ENCODE data around the gene CSTPP1. TPM values are rescaled to one million over a fixed set of nuclear protein-coding genes. Genes with fewer than 3 reads are reported as not detected.

The CSTPP1 gene
- total and polyA plus RNA-seq, 4 donors: 12.5 to 26.0 (median 20.9) TPM

DNA sequence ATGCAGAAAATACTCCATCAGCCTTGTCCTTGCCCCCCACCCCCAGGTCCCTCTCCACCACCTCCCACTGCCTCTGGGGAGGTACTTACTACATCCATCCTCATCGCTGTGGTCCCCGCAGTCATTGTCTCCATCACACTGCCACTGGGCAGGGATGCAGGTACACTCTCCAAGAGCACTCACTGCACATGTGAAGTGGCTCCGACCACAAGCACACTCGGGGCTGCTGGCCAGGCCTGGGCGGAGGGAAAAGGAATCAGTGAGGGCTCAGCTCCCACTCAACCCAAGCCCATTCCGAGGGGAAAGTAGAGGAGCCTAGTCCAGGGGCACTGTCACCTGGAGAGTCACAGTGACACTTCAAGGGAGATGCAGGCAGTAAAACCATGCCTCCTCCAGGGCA lies 33.9 kb upstream of the CSTPP1 start:
- H3K9me3 ChIP-seq (ENCODE audit: control insufficient read depth, low read length): no peaks in the 10 kb centered on the region
- no peaks in the 10 kb centered on the region for H3K27me3 ChIP-seq (ENCODE audit: control insufficient read depth in 1 of 2, insufficient read depth in 2 of 2, low read length in 1 of 2)
- intact Hi-C loops (cut with DNase I): no loop called here
- H3K36me3 ChIP-seq (ENCODE audit: control insufficient read depth in 1 of 2, insufficient read depth in 2 of 2, low read length in 1 of 2): no peaks in the 10 kb centered on the region
- ATAC-seq (ENCODE audit: low FRiP score): no peak
- H3K27ac ChIP-seq (ENCODE audit: low read depth in 1 of 2, low read length in 2 of 2): no peak overlapping the region
- H3K4me3 ChIP-seq (ENCODE audit: low read length in 2 of 2): no peak overlapping the region
- DNase-seq: peak in 1 of 2 donors; percentile 27
- no peaks in the 10 kb centered on the region for H3K4me1 ChIP-seq (ENCODE audit: control insufficient read depth in 1 of 2, insufficient read depth in 2 of 2, low read length in 2 of 2)
- 88 to 90% methylated on average over 6 of the region's 6 CpGs for WGBS, 2 donors

DNA sequence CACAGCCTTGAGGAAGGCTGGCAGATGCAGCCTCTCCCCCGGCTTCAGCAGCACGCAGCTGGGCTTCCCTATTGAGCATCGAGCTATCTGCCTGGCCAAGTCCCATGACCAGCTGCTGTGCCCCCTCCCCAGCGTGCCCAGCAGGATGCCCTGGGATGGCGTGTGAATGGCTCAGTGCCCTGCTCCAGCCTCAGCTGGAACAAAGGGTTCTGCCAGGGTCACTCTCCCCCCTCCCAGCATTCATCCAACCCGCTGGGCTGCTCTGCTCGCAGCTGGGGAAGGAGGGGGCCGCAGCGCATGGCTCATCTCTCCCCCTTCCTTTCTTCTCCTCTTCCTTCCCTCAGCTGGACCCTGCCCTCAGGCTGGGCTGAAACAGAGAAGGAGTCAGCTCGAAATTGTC lies 32.7 kb upstream of the CSTPP1 start:
- H3K27ac ChIP-seq (ENCODE audit: low read depth in 1 of 2, low read length in 2 of 2): no peak overlapping the region
- WGBS, 2 donors: 84 to 88% methylated on average over 6 to 10 of the region's 10 CpGs
- intact Hi-C loops (cut with DNase I): no loop called here
- H3K4me1 ChIP-seq (ENCODE audit: control insufficient read depth in 1 of 2, insufficient read depth in 2 of 2, low read length in 2 of 2): no peaks in the 10 kb centered on the region
- no peaks in the 10 kb centered on the region for H3K36me3 ChIP-seq (ENCODE audit: control insufficient read depth in 1 of 2, insufficient read depth in 2 of 2, low read length in 1 of 2)
- ATAC-seq (ENCODE audit: low FRiP score): peak; percentile 26
- H3K9me3 ChIP-seq (ENCODE audit: control insufficient read depth, low read length): no peaks in the 10 kb centered on the region
- H3K4me3 ChIP-seq (ENCODE audit: low read length in 2 of 2): no peak overlapping the region
- H3K27me3 ChIP-seq (ENCODE audit: control insufficient read depth in 1 of 2, insufficient read depth in 2 of 2, low read length in 1 of 2): no peaks in the 10 kb centered on the region
- DNase-seq: no peak

DNA sequence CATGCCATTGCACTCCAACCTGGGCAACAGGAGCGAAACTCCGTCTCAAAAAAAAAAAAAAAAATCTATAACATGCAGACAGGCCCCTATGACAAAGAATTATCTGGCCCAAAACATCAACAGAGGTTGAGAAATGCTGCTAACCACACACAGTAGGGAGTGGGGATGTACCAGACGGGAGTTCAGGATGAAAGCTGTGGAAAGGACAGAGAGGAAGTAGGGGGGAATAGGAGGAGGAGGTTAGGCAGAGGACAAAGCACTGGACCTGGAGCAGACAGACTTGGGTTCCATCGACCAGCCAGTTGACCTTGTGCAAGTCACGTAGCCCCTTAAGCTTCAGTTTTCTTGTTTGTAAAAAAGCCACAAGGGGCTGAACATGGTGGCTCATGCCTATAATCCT lies 30.8 kb upstream of the CSTPP1 start:
- H3K36me3 ChIP-seq (ENCODE audit: control insufficient read depth in 1 of 2, insufficient read depth in 2 of 2, low read length in 1 of 2): no peaks in the 10 kb centered on the region
- intact Hi-C loops (cut with DNase I): no loop called here
- H3K4me3 ChIP-seq (ENCODE audit: low read length in 2 of 2): no peak overlapping the region
- no peak for ATAC-seq (ENCODE audit: low FRiP score)
- H3K27ac ChIP-seq (ENCODE audit: low read depth in 1 of 2, low read length in 2 of 2): no peak overlapping the region
- DNase-seq: no peak
- no peaks in the 10 kb centered on the region for H3K4me1 ChIP-seq (ENCODE audit: control insufficient read depth in 1 of 2, insufficient read depth in 2 of 2, low read length in 2 of 2)
- no peaks in the 10 kb centered on the region for H3K27me3 ChIP-seq (ENCODE audit: control insufficient read depth in 1 of 2, insufficient read depth in 2 of 2, low read length in 1 of 2)
- H3K9me3 ChIP-seq (ENCODE audit: control insufficient read depth, low read length): no peaks in the 10 kb centered on the region
- WGBS, 2 donors: 76 to 78% methylated on average over 5 of the region's 5 CpGs

DNA sequence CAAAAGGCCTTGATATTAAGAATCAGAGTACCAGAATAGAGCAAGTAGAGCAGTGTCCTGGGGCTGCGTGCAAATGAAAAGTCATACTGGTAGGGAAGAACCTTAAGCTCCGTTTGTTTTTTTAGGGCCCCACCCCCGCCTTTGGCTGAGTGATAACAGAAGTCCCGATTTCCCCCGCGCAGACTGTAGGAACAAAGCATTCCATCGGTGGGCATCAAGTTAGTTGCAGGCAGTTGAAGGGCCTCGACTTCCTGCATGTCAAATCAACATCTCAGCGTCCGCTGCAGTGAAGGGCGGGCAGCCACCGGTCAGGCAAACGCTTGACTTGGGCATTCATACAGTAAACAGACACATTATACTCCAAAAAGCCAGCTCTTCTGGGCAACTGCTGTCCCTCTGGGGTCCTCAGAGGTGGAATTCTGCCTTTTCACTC lies 29.9 kb upstream of the CSTPP1 start:
- H3K27me3 ChIP-seq (ENCODE audit: control insufficient read depth in 1 of 2, insufficient read depth in 2 of 2, low read length in 1 of 2): no peaks in the 10 kb centered on the region
- no peak overlapping the region for H3K4me3 ChIP-seq (ENCODE audit: low read length in 2 of 2)
- H3K4me1 ChIP-seq (ENCODE audit: control insufficient read depth in 1 of 2, insufficient read depth in 2 of 2, low read length in 2 of 2): no peaks in the 10 kb centered on the region
- DNase-seq: peak in 1 of 2 donors; percentile 71
- H3K27ac ChIP-seq (ENCODE audit: low read depth in 1 of 2, low read length in 2 of 2): no peak overlapping the region
- no peak for ATAC-seq (ENCODE audit: low FRiP score)
- H3K9me3 ChIP-seq (ENCODE audit: control insufficient read depth, low read length): no peaks in the 10 kb centered on the region
- intact Hi-C loops (cut with DNase I): no loop called here
- H3K36me3 ChIP-seq (ENCODE audit: control insufficient read depth in 1 of 2, insufficient read depth in 2 of 2, low read length in 1 of 2): no peaks in the 10 kb centered on the region
- WGBS, 2 donors: 19% methylated on average over 13 of the region's 13 CpGs

DNA sequence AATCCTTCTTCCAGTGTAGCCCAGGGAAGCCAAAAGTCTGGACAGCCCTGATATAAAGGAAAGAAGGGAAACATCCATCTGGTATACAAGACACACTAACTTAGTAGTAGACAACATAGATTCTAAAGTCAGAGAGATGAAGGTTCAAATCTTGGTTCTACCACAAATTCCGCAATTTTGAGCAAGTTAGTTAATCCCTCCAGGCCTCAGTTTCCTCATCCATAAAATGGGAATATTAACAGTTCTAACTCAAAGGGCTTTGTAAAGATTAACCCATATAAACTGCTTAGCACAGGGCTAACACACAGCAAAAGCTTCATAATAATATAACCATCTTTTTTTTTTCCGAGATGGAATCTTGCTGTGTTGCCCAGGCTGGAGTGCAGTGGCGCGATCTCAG lies 29.0 kb upstream of the CSTPP1 start:
- intact Hi-C loops (cut with DNase I): no loop called here
- no peaks in the 10 kb centered on the region for H3K36me3 ChIP-seq (ENCODE audit: control insufficient read depth in 1 of 2, insufficient read depth in 2 of 2, low read length in 1 of 2)
- WGBS, 2 donors: 97 to 98% methylated on average over 4 of the region's 4 CpGs
- no peak for ATAC-seq (ENCODE audit: low FRiP score)
- no peak overlapping the region for H3K4me3 ChIP-seq (ENCODE audit: low read length in 2 of 2)
- H3K27me3 ChIP-seq (ENCODE audit: control insufficient read depth in 1 of 2, insufficient read depth in 2 of 2, low read length in 1 of 2): no peaks in the 10 kb centered on the region
- no peaks in the 10 kb centered on the region for H3K4me1 ChIP-seq (ENCODE audit: control insufficient read depth in 1 of 2, insufficient read depth in 2 of 2, low read length in 2 of 2)
- DNase-seq: no peak
- no peak overlapping the region for H3K27ac ChIP-seq (ENCODE audit: low read depth in 1 of 2, low read length in 2 of 2)
- no peaks in the 10 kb centered on the region for H3K9me3 ChIP-seq (ENCODE audit: control insufficient read depth, low read length)

DNA sequence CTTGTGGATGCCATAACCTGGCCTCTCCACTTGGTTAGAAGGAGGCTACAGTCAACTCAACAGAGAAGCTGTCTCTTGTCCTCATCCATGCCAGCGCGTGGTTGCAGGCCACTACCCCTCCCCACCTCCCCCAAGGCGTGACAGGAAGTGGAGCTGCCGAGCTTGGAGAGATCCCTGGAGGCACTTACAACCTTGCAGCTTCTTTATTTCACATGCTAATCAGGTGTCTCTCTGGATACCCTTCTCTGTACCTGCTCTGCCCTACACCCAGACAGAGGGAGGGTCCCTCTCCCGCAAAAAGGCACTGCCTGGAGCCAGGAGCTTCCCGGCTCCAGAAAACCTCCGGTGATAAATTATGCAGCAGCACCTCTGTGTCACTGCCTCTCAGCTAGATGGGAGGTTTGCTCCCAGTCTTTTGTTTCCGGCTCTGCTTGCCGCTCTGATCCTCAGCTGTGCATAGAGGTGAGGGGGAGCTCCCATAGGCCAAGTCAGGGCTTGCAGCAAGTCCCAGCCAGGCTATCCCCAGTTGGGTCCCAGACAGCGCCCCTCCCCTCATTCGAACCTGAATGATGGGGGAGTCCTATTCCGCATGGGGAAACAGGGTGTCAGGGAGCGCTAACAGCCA lies 23.9 kb upstream of the CSTPP1 start:
- DNase-seq: no peak
- H3K36me3 ChIP-seq (ENCODE audit: control insufficient read depth in 1 of 2, insufficient read depth in 2 of 2, low read length in 1 of 2): no peaks in the 10 kb centered on the region
- no peaks in the 10 kb centered on the region for H3K4me1 ChIP-seq (ENCODE audit: control insufficient read depth in 1 of 2, insufficient read depth in 2 of 2, low read length in 2 of 2)
- no peaks in the 10 kb centered on the region for H3K9me3 ChIP-seq (ENCODE audit: control insufficient read depth, low read length)
- 65% methylated on average over 13 of the region's 13 CpGs for WGBS, 2 donors
- intact Hi-C loops (cut with DNase I): no loop called here
- ATAC-seq (ENCODE audit: low FRiP score): no peak
- no peaks in the 10 kb centered on the region for H3K27me3 ChIP-seq (ENCODE audit: control insufficient read depth in 1 of 2, insufficient read depth in 2 of 2, low read length in 1 of 2)
- no peak overlapping the region for H3K27ac ChIP-seq (ENCODE audit: low read depth in 1 of 2, low read length in 2 of 2)
- H3K4me3 ChIP-seq (ENCODE audit: low read length in 2 of 2): no peak overlapping the region

DNA sequence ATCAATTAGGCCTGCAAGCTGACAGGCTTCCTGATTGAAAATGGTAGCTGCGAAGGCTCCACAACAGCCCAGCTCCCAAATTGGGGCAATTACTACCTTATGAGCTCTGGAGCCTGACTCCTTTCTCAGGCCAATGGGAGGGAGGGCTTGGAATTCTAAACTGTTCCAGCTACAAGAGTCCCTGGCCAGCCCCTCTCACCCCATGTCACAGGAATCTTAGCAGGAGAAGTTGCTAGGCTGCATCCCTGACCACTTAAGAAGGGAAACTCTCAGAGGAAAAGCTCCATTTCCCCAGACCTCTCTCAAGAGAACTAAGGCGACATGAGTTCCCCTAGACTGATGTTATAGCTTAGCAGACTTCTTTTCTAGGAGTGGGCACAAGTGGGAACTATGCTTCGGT lies 23.1 kb upstream of the CSTPP1 start:
- H3K27ac ChIP-seq (ENCODE audit: low read depth in 1 of 2, low read length in 2 of 2): no peak overlapping the region
- no peaks in the 10 kb centered on the region for H3K4me1 ChIP-seq (ENCODE audit: control insufficient read depth in 1 of 2, insufficient read depth in 2 of 2, low read length in 2 of 2)
- H3K4me3 ChIP-seq (ENCODE audit: low read length in 2 of 2): no peak overlapping the region
- intact Hi-C loops (cut with DNase I): no loop called here
- no peaks in the 10 kb centered on the region for H3K27me3 ChIP-seq (ENCODE audit: control insufficient read depth in 1 of 2, insufficient read depth in 2 of 2, low read length in 1 of 2)
- no peak for DNase-seq
- no peaks in the 10 kb centered on the region for H3K9me3 ChIP-seq (ENCODE audit: control insufficient read depth, low read length)
- ATAC-seq (ENCODE audit: low FRiP score): no peak
- no peaks in the 10 kb centered on the region for H3K36me3 ChIP-seq (ENCODE audit: control insufficient read depth in 1 of 2, insufficient read depth in 2 of 2, low read length in 1 of 2)
- 90 to 91% methylated on average over 3 of the region's 3 CpGs for WGBS, 2 donors

DNA sequence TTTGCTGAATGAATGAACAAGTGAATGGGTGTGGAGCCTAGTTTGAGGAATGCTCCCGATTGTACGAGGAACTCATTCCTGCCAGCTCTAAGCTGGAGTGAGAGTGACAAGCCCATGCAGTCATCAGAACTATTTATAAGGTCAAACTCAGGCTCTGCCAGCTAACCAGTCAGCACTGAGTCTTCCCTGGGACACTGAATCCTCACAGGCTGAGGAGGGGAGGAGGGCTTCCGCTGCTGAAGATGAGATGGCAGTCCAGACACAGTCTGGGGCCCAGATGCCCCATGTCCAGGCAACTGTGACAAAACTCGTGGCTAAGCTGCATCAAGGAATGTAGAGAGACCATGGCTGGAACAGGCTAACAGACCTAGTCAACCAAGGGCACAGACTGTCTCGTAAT lies 22.2 kb upstream of the CSTPP1 start:
- H3K9me3 ChIP-seq (ENCODE audit: control insufficient read depth, low read length): no peaks in the 10 kb centered on the region
- H3K4me3 ChIP-seq (ENCODE audit: low read length in 2 of 2): no peak overlapping the region
- ATAC-seq (ENCODE audit: low FRiP score): no peak
- no peak overlapping the region for H3K27ac ChIP-seq (ENCODE audit: low read depth in 1 of 2, low read length in 2 of 2)
- 29 to 32% methylated on average over 5 of the region's 5 CpGs for WGBS, 2 donors
- H3K27me3 ChIP-seq (ENCODE audit: control insufficient read depth in 1 of 2, insufficient read depth in 2 of 2, low read length in 1 of 2): no peaks in the 10 kb centered on the region
- no peaks in the 10 kb centered on the region for H3K4me1 ChIP-seq (ENCODE audit: control insufficient read depth in 1 of 2, insufficient read depth in 2 of 2, low read length in 2 of 2)
- no peaks in the 10 kb centered on the region for H3K36me3 ChIP-seq (ENCODE audit: control insufficient read depth in 1 of 2, insufficient read depth in 2 of 2, low read length in 1 of 2)
- no peak for DNase-seq
- intact Hi-C loops (cut with DNase I): no loop called here

DNA sequence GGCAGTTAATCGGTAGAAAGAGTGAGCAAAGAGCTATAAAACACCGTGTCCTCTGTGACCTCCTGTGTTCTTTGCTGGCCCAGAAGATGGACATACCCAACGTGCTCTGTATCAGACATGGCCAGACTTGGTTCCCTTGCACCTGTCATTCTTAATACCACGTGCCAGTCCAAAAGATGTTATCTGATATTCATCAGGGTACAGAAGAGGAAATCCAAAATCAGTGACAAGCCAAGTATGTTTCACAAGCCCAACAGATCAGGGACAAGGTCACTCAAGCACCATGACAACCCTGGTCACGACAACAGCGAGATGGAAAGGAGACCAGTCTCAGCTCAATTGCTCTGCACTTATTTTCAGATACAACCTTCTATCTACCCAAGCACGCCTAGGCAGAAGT lies 21.7 kb upstream of the CSTPP1 start:
- no peak for ATAC-seq (ENCODE audit: low FRiP score)

More for the DNA sequence above, 21.7 kb upstream of the CSTPP1 start:
- Histone ChIP-seq H3K27me3 (ENCODE audit: control insufficient read depth in 1 of 2, insufficient read depth in 2 of 2, low read length in 1 of 2) (no peaks in the 10 kb centered on the region), H3K36me3 (ENCODE audit: control insufficient read depth in 1 of 2, insufficient read depth in 2 of 2, low read length in 1 of 2) (no peaks in the 10 kb centered on the region), H3K9me3 (ENCODE audit: control insufficient read depth, low read length) (no peaks in the 10 kb centered on the region), H3K4me3 (ENCODE audit: low read length in 2 of 2) (no peak overlapping the region), H3K27ac (ENCODE audit: low read depth in 1 of 2, low read length in 2 of 2) (no peak overlapping the region), H3K4me1 (ENCODE audit: control insufficient read depth in 1 of 2, insufficient read depth in 2 of 2, low read length in 2 of 2) (no peaks in the 10 kb centered on the region)
- DNase-seq: no peak
- 87% methylated on average over 7 of the region's 7 CpGs for WGBS, 2 donors
- intact Hi-C loops (cut with DNase I): no loop called here

All from aorta (tissue), 5 donors.